ENCODE data around the gene DERL3.

The DERL3 gene

GRCh38 chr22:23800297-23801237 lies 38.2 kb downstream of the DERL3 start:
- no peak for DNase-seq

DNA sequence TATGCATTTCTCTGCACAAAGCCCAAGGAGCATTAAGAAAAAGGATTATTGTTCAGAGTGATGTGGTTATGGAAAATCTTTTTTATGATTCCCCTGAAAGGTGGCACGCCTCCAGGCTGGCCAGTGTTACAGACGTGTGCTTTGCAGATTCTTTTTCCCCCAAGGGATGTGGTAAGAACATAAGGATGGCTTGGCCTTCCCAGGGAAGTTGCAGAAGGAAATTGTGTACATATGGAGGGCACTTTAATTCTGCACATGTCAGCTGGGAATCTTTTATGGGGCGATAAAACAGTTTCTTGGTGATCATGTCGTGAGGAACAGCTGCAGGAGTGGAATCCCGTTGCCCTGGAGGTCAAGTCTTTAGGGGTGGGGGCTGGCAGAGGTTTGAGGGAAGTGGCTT lies 42.3 kb downstream of the DERL3 start:
- no peak for DNase-seq

DNA sequence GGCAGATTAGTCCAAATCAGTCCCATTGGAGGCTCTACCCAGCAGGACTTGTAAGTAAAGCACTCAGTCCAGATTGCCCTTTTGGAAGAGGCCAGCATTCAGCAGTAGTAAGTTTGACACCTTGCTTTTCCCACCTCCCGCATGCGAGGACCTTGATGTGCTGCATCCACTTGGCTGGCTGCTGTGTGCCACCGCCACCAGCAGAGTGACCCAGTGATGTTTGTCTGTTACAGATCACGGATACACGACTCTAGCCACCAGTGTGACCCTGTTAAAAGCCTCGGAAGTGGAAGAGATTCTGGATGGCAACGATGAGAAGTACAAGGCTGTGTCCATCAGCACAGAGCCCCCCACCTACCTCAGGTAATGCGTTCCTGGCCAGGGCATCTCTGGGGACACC lies 45.5 kb downstream of the DERL3 start:
- DNase-seq, result no peak

DNA sequence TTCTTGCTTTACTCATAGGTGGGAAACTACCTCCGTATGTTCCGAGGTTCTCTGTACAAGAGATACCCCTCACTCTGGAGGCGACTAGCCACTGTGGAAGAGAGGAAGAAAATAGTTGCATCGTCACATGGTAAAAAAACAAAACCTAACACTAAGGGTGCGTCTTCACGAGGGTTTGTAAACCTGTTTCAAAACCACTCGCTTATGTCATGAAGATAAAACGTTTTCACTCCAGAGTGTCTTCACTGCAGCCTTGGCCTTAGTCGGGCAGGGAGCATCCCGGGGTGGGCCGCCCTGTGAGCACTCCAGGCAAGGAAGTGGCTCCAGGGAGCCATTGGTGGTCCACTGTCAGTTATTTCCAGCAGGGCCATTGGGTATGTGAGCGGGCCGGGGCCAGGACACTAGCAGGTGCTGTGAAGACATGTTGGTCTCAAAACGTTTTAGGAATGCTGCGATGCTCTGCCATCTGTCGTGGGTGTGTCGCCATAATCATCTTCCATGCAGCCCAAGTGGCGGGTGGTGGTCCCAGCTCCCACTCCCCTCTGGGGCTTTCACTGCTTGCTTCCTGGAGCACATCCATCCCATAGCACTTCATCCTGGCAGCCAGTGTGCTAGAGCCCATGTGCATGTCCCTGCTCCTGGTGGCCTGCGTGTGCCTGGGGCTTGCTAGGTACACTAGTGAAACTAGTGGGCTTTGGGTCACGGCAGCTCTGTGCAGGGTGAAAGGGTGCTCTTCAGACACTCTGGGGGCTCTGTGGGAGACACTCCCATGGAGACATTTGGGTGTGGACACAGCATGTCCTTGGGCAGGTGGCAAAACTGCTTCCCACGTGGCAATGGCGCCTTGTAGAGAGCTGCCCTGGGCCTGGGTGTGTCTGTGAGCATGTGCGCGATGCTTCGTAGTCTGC lies 46.8 kb downstream of the DERL3 start:
- no peak for DNase-seq

DNA sequence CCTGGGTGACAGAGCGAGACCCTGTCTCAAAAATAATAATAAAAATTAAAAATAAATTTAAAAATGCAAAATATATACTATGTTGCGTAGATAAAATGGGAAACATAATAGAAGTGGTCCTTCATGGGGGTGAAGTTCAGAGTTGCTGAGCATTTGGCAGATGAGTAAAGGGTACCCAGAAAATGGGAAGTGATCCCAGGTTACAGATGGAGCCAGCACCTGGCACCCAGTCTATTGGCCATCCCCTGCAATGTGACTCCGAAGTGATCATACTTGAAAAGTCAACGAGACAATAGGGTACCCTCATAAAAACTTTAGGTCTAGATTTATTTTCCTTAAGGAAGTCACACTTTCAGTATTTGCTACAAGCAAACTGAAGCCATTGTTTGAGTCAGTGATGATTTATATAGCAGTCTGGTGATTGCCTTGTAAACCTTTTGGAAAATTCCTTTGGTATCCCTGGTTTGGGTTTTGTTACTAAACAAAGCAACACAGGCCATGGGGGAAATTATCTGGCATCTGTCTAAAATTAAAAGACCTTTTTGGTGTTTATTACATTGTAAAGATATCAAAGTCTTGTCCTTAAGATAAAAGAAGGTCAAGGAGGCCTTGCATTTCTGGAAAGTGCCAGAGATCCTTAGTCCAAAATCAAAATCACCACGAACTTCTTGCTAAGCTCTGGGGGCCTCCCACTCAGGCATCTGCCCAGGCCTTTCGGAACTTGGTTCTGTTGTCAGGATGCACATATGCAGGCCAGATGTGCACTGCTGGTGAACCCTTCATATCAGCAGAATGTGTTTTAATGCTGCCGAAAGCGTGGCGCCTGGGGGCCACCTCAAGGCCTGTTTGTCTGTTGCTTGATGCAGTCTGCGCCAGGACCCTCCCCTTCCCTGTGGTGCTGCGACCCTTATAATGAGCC lies 47.7 kb downstream of the DERL3 start:
- no peak for DNase-seq

- DNase-seq, result no peak
Measured at GRCh38 chr22:23789638-23790037, 49.2 kb downstream of the DERL3 start.

DNA sequence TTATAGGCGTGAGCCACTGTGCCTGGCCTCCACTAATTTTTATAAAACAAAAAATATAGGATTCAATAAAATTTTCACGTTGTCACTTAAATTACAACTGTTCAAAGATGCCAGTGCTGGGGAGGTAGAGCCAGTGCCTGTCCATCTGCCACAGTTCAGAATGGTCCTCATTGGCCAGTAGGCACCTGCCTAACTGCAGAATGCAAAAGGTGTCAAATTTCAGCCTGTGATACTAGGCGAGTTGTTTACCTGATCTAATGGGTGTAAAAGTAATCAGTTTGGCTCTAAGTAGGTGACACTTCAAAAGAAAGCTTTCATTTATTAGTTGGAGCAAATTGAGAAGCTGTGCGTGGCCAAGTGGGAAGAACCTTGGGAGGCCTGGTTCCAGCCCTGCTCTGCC lies 49.7 kb downstream of the DERL3 start:
- DNase-seq, result no peak

GRCh38 chr22:23787910-23788309 lies 50.9 kb downstream of the DERL3 start:
- no peak for DNase-seq

GRCh38 chr22:23787600-23787896 lies 51.3 kb downstream of the DERL3 start:
- no peak for DNase-seq

GRCh38 chr22:23786752-23787599 lies 51.8 kb downstream of the DERL3 start, which contains the start of gene SMARCB1:
Gene SMARCB1, plus strand, starts transcription at chr22:23786966. Its CDS starts 204 bp downstream, at chr22:23787170.
- DNase-seq, result peak; percentile 57

DNA sequence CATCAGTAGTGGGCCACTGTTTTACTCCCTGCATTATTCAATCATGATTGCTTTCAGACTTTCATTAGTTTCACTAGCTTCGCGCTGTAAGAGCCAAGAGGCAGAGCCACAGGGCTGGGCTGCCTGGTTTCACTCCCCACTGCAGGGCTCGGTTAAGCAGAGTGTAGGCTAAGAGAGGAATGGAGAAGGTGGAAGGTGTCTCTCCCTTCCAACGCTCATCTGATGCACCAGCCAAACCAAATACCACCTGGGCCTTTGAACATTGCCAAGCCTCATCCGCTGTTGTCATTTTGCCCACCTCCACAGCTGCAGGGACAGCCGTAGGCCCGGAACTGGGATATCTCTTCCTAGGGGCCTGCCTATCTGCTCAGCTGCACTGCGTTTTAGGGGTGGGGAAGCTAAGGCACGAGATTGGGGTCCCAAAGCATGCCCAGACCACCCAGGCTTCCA lies 52.5 kb downstream of the DERL3 start:
- DNase-seq, result no peak

Measured in NCI-H2029 treated with DMSO at 0.1 percent for 48 hours (cell line).